Aorta (tissue), 5 donors: Measurements from ENCODE around the gene HCLS1. TPM values are rescaled to one million over a fixed set of nuclear protein-coding genes. Genes with fewer than 3 reads are reported as not detected.
A peak's percentile ranks its signal among the peaks of the same experiment; 100 is the strongest.

Source experiments
- ATAC-seq: fragments of 200-7000 bp; cut with Tn5 transposase; one replicate; pipeline ENCODE4 v1.9.1; 2022; ENCODE audit warnings: moderate library complexity; ENCODE audit not compliant: low FRiP score
- DNase-seq, 2 donors: peaks; one replicate each; pipeline ENCODE4 v3.0.0-alpha.2; 2020
- H3K27ac ChIP-seq, 2 donors: one replicate each; pipeline ENCODE4 v1.5.1; 2013; ENCODE audit warnings: low read length in 2 of 2, mild to moderate bottlenecking in 2 of 2, moderate library complexity in 2 of 2, control low read depth in 1 of 2, inconsistent platforms in 1 of 2, low read depth in 1 of 2
- H3K27me3 ChIP-seq, 2 donors: one replicate each; pipeline ENCODE4 v1.6.1; 2013; ENCODE audit warnings: control low read depth in 1 of 2, low read length in 1 of 2, mild to moderate bottlenecking in 1 of 2, moderate library complexity in 1 of 2; ENCODE audit not compliant: insufficient read depth in 2 of 2, control insufficient read depth in 1 of 2
- H3K36me3 ChIP-seq, 2 donors: one replicate each; pipeline ENCODE4 v1.6.1; 2013; ENCODE audit warnings: control low read depth in 1 of 2, low read length in 1 of 2, mild to moderate bottlenecking in 1 of 2; ENCODE audit not compliant: insufficient read depth in 2 of 2, control insufficient read depth in 1 of 2
- H3K4me1 ChIP-seq, 2 donors: one replicate each; pipeline ENCODE4 v1.6.1; 2013; ENCODE audit warnings: low read length in 2 of 2, control low read depth in 1 of 2, mild to moderate bottlenecking in 1 of 2, moderate library complexity in 1 of 2; ENCODE audit not compliant: insufficient read depth in 2 of 2, control insufficient read depth in 1 of 2
- H3K4me3 ChIP-seq, 2 donors: one replicate each; pipeline ENCODE4 v1.5.1; 2013; ENCODE audit warnings: low read length in 2 of 2, control low read depth in 1 of 2, mild to moderate bottlenecking in 1 of 2
- H3K9me3 ChIP-seq: one replicate; pipeline ENCODE4 v1.6.1; 2013; ENCODE audit warnings: mild to moderate bottlenecking, low read length; ENCODE audit not compliant: control insufficient read depth
- WGBS, 2 donors: extraction: QIAGEN DNeasy Blood & Tissue Kit; methylation state at CpG; one replicate each; pipeline ENCODE4 v1.1.7; 2013; 5-methylcytosine and 5-hydroxymethylcytosine counted together
- intact Hi-C, 2 donors: fragments of 100-400 bp; cut with DNase I; formaldehyde crosslinking; loops; one replicate each; pipeline versions ENCODE4 v1.14.2 to v1.15.0; 2022
- long read RNA-seq, 2 donors: library from polyadenylated mRNA; unstranded; transcript quantifications; one replicate each; pipeline ENCODE4 v2.0.0, GENCODE V29; 2020 to 2021
- polyA plus RNA-seq, 2 donors: library from polyadenylated mRNA; stranded (reverse); fragments of 200-250 nt; gene quantifications; one replicate each; pipeline ENCODE4 v1.2.3, GENCODE V29; 2013
- total RNA-seq, 2 donors: library from RNA; stranded (reverse); fragmentation: NEBNext Ultra II Directional; extraction: Animal tissue kit (Norgen Biotek cat#: 25700); gene quantifications; one replicate each; pipeline ENCODE4 v1.2.1, GENCODE V29; 2021
- donor health status: healthy with polysubstance abuse.
- donor health status: Bipolar disorder and iron deficiency.
- donor health status: DM: no; HTN: no; CAD: no.
- donor health status: DM: no; HTN: no; CAD: no.
- donor health status: DM: yes; HTN: yes; CAD: no.

Gene HCLS1, protein sequence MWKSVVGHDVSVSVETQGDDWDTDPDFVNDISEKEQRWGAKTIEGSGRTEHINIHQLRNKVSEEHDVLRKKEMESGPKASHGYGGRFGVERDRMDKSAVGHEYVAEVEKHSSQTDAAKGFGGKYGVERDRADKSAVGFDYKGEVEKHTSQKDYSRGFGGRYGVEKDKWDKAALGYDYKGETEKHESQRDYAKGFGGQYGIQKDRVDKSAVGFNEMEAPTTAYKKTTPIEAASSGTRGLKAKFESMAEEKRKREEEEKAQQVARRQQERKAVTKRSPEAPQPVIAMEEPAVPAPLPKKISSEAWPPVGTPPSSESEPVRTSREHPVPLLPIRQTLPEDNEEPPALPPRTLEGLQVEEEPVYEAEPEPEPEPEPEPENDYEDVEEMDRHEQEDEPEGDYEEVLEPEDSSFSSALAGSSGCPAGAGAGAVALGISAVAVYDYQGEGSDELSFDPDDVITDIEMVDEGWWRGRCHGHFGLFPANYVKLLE
- total RNA-seq (10 to 100 TPM; 54.1 to 66.8 TPM), polyA plus RNA-seq (10 to 100 TPM; 12.9 to 54.6 TPM)
- long read RNA-seq, donor 1, transcript HCLS1-201 (14 exons, 2,000 nt): major isoform, 226 of 269 reads
- long read RNA-seq, donor 1, partial matches to known transcripts: 28 of 269 reads
- long read RNA-seq, donor 1, other reads (novel, unspliced or antisense): 13 of 269 reads
- long read RNA-seq, donor 2, transcript HCLS1-201 (14 exons, 2,000 nt): major isoform, 20 of 28 reads
- long read RNA-seq, donor 2, partial matches to known transcripts: 3 of 28 reads
- long read RNA-seq, donor 2, other reads (novel, unspliced or antisense): 4 of 28 reads

GRCh38 chr3:121660356-121661171 is at the start of gene HCLS1:
HCLS1 (minus strand) TSS chr3:121660903; CDS start chr3:121658347, 2,556 bp downstream.
- ATAC-seq: peak; percentile 63
- peaks cover 7 to 12% of the 10 kb centered on the region in 2 donors for H3K36me3 ChIP-seq
- no peak within 1 kb of the TSS for H3K4me3 ChIP-seq
- peak within 1 kb of the TSS in 1 of 2 donors; percentile 8 for H3K27ac ChIP-seq
- no peaks in the 10 kb centered on the region for H3K4me1 ChIP-seq
- WGBS, 2 donors: 73 to 75% methylated on average over 9 of the region's 9 CpGs
- intact Hi-C loops: no loop called here
- DNase-seq: peak; percentile 76 to 77
- H3K9me3 ChIP-seq: no peaks in the 10 kb centered on the region
- no peaks in the 10 kb centered on the region for H3K27me3 ChIP-seq

DNA sequence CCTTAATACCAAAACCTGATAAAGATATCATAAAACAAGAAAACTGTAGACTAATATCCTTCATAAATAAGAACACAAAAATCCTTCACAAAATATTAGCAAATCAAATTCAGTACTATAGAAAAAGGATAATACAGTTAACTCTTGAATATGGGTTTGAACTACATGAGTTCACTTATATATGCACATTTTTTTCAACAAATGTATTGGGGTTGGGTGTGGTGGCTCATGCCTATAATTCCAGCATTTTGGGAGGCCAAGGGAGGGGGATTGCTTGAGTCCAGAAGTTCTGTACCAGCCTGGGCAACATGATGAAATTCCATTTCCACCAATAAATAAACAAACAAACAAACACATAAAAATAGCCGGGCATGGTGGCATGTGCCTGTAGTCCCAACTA is 49.6 kb upstream of the HCLS1 start:
- DNase-seq: no peak
- 35 to 52% methylated on average over 1 of the region's 1 CpG for WGBS, 2 donors
- Histone ChIP-seq H3K4me1 (no peaks in the 10 kb centered on the region), H3K4me3 (no peak overlapping the region), H3K27ac (no peak overlapping the region), H3K36me3 (peaks cover 0 to 4% of the 10 kb centered on the region in 2 donors), H3K27me3 (no peaks in the 10 kb centered on the region), H3K9me3 (no peaks in the 10 kb centered on the region)
- no peak for ATAC-seq
- intact Hi-C loops: no loop called here

GRCh38 chr3:121707531-121708273 is 47.0 kb upstream of the HCLS1 start:
- intact Hi-C loops: no loop called here
- no peaks in the 10 kb centered on the region for H3K4me1 ChIP-seq
- DNase-seq (no peak), ATAC-seq (no peak)
- H3K36me3 ChIP-seq: peaks cover 0 to 4% of the 10 kb centered on the region in 2 donors
- H3K9me3 ChIP-seq: no peaks in the 10 kb centered on the region
- H3K27me3 ChIP-seq: no peaks in the 10 kb centered on the region
- no peak overlapping the region for H3K4me3 ChIP-seq
- no peak overlapping the region for H3K27ac ChIP-seq
- WGBS, 2 donors: 94 to 98% methylated on average over 2 of the region's 2 CpGs

DNA sequence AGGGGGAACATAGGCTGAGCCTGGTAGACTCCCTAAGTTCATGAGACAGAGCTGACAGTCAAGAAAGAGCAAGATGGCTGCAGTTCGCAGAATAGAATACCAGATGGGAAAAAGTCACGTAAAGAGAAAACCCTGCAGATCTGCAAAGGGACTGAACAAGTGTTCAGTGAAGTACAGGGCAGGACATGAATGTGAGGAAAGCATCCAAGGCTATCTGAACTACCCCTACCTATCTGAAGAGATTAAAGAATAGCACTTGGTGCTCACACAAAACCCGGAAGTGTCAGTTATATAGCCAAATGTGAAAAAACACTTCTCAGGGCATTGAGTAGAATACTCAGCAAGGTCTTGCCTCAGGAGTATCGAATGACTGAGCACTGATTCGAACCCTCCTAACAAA is 44.8 kb upstream of the HCLS1 start:
- WGBS, 2 donors: 94 to 95% methylated on average over 5 of the region's 5 CpGs
- Histone ChIP-seq H3K27ac (no peak overlapping the region), H3K4me3 (no peak overlapping the region), H3K4me1 (no peaks in the 10 kb centered on the region), H3K36me3 (peaks cover 4 to 5% of the 10 kb centered on the region in 2 donors), H3K9me3 (no peaks in the 10 kb centered on the region), H3K27me3 (no peaks in the 10 kb centered on the region)
- DNase-seq: no peak
- no peak for ATAC-seq
- intact Hi-C loops: no loop called here

GRCh38 chr3:121703973-121704372 is 43.3 kb upstream of the HCLS1 start:
- no peaks in the 10 kb centered on the region for H3K4me1 ChIP-seq
- no peaks in the 10 kb centered on the region for H3K27me3 ChIP-seq
- ATAC-seq (no peak), DNase-seq (no peak)
- intact Hi-C loops: no loop called here
- H3K27ac ChIP-seq: no peak overlapping the region
- H3K9me3 ChIP-seq: no peaks in the 10 kb centered on the region
- peaks cover 4 to 5% of the 10 kb centered on the region in 2 donors for H3K36me3 ChIP-seq
- H3K4me3 ChIP-seq: no peak overlapping the region
- 97 to 99% methylated on average over 5 of the region's 5 CpGs for WGBS, 2 donors

GRCh38 chr3:121698901-121699300 is 38.2 kb upstream of the HCLS1 start:
- H3K27me3 ChIP-seq: no peaks in the 10 kb centered on the region
- no peak overlapping the region for H3K4me3 ChIP-seq
- H3K27ac ChIP-seq: no peak overlapping the region
- no peaks in the 10 kb centered on the region for H3K9me3 ChIP-seq
- DNase-seq (no peak), ATAC-seq (no peak)
- peaks cover 5 to 15% of the 10 kb centered on the region in 2 donors for H3K36me3 ChIP-seq
- intact Hi-C loops: no loop called here
- H3K4me1 ChIP-seq: no peaks in the 10 kb centered on the region

DNA sequence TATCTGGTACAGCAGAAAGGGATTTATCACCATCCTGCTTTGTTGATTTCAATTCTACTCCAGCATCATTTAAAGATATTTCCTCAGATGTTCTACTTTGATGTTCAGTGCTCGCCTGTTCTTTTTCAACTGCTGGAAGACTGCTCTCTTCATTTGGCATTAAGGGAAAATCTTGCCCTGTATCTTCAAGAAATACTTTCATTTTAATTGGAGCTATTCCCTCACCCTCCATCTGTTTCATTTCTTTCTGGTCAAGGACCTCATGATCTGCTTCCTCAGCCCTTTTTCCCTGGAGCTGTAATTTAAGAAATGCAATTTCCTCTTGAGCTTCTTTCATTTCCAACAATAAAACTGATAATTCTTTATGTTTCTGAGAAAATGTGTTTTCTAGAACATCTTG is 37.8 kb upstream of the HCLS1 start:
- 94 to 96% methylated on average over 1 of the region's 1 CpG for WGBS, 2 donors
- Histone ChIP-seq H3K9me3 (no peaks in the 10 kb centered on the region), H3K4me1 (no peaks in the 10 kb centered on the region), H3K27ac (no peak overlapping the region), H3K4me3 (no peak overlapping the region), H3K36me3 (peaks cover 5 to 15% of the 10 kb centered on the region in 2 donors), H3K27me3 (no peaks in the 10 kb centered on the region)
- intact Hi-C loops: no loop called here
- no peak for ATAC-seq
- DNase-seq: no peak

- Histone ChIP-seq H3K4me3 (no peak overlapping the region), H3K4me1 (no peaks in the 10 kb centered on the region), H3K27ac (no peak overlapping the region), H3K9me3 (no peaks in the 10 kb centered on the region), H3K27me3 (no peaks in the 10 kb centered on the region), H3K36me3 (peaks cover 5 to 19% of the 10 kb centered on the region in 2 donors)
- DNase-seq (no peak), ATAC-seq (no peak)
- intact Hi-C loops: no loop called here
- 66 to 69% methylated on average over 3 of the region's 3 CpGs for WGBS, 2 donors
Measured at GRCh38 chr3:121696186-121696585, 35.5 kb upstream of the HCLS1 start.
